Activated naive CD8-positive, alpha-beta T cell (primary cell): ENCODE results near the gene DLD.
"Not testable (repeated sequence)": the region's sequence is repeated elsewhere in the genome, so short reads cannot be mapped to it uniquely, and the experiment has no call there.

Experiments
- H3K27ac Mint-ChIP-seq: one replicate; pipeline ENCODE4 v1.8.0; 2021; ENCODE audit warnings: mixed read lengths
- H3K27me3 Mint-ChIP-seq: one replicate; pipeline ENCODE4 v1.8.0; 2021; ENCODE audit warnings: mixed read lengths
- H3K36me3 Mint-ChIP-seq: one replicate; pipeline ENCODE4 v1.8.0; 2021; ENCODE audit warnings: mixed read lengths
- H3K4me1 Mint-ChIP-seq: one replicate; pipeline ENCODE4 v1.8.0; 2021; ENCODE audit warnings: low read depth, mixed read lengths
- H3K4me3 Mint-ChIP-seq: one replicate; pipeline ENCODE4 v1.8.0; 2021; ENCODE audit warnings: mild to moderate bottlenecking, mixed read lengths
- H3K9me3 Mint-ChIP-seq: one replicate; pipeline ENCODE4 v1.8.0; 2021; ENCODE audit warnings: low read depth, mixed read lengths

Gene DLD

DNA sequence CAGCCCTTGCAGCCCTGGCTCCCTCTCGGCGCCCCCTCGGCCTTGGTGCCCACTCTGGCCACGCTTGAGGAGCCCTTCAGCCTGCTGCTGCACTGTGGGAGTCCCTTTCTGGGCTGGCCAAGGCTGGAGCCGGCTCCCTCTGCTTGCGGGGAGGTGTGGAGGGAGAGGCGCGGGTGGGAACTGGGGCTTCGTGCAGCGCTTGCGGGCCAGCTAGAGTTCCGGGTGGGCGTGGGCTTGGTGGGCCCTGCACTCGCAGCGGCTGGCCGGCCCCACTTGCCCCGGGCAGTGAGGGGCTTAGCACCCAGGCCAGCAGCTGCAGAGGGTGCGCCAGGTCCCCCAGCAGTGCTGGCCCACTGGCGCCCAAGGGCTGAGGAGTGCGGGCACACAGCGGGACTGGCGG is 3.2 kb upstream of the DLD start:
- H3K36me3 Mint-ChIP-seq, H3K4me3 Mint-ChIP-seq, H3K27me3 Mint-ChIP-seq, H3K27ac Mint-ChIP-seq, H3K9me3 Mint-ChIP-seq: not testable (repeated sequence)
- H3K4me1 Mint-ChIP-seq, result peaks cover 18% of the 10 kb centered on the region

DNA sequence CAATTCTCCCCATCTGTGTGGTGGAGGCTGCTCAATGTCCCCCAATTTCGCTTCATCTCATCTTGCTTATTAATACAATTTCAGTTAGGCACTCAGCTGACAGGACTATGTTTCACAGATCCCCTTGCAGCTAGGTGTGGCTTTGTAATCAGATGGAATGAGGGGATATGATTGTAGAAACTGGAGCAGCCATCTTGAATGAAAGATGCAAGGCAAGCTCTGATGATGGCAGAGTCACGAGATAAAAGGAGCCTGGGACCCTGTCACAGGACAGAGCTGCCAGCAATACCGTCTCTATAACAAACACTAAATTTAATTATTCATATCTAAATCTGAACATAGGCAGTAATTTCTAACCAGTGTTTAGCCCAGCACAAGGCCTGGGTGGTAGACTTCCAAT is 991 bp upstream of the DLD start:
- Mint-ChIP-seq H3K27ac (peak overlapping the region; percentile 100), H3K9me3 (no peaks in the 10 kb centered on the region), H3K4me3 (peak overlapping the region; percentile 100), H3K36me3 (peaks cover 8% of the 10 kb centered on the region), H3K4me1 (peaks cover 39% of the 10 kb centered on the region), H3K27me3 (no peaks in the 10 kb centered on the region)

DNA sequence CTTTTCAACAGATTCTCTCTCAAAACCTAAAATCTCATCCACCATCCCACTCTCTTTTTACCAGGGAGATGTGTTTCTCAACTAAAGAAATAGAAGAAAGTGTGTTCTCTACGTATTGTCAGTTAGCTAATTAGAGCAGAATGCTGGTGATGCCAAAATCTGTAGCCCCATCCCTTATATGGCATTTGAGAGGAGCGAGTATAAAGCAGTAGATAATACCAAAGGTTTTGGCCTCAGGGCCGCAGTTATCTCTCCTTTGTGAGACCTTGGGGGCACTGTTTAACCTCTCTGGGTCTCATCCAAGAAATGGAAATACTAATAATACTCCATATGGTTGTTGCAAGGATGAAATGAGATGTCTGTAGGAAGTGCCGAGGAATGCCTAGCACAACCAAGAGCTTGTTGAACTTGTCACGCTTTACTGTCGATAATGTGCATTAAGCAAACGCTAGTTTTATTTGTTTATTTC is 456 bp upstream of the DLD start:
- Mint-ChIP-seq H3K27me3 (no peaks in the 10 kb centered on the region), H3K27ac (peak overlapping the region; percentile 100), H3K4me3 (peak overlapping the region; percentile 100), H3K9me3 (no peaks in the 10 kb centered on the region), H3K4me1 (peaks cover 45% of the 10 kb centered on the region), H3K36me3 (peaks cover 11% of the 10 kb centered on the region)

DNA sequence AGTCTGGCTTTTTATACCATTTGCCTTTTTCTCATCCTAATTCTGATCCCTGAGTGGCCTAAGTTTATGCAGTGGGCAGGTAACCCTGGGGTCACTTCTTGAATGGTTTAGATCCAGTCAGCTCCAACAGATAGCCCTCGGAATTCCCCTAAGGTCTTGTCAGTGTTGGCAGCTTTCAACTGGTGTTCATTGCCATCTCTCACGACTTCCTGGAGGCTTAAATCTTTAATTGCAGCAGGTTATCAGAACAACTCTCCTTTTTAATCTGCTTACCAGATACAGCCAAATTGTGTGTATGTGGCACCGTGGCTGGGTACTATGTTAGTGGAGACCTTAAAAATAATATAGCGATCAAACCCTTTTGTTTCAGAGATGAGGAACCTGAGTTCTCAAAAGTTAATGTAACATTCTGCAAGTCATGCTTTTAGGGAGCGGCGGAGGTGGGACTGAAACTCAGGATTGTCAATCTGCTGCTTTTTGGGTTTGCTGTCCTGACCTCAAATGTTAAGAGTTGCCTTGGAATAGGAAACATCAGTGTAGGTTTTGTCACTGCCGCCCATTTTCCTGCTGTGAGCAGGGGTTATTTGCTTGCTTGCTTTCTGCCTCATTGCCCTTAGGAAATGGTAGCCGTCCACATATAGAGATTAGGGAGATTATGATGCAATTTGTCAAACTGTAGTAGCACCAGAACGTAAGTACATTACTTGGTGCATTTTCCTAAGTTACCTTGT is 818 bp downstream of the DLD start:
- Mint-ChIP-seq H3K4me1 (peaks cover 57% of the 10 kb centered on the region), H3K27me3 (no peaks in the 10 kb centered on the region), H3K4me3 (peak overlapping the region; percentile 100), H3K36me3 (peaks cover 14% of the 10 kb centered on the region), H3K9me3 (no peaks in the 10 kb centered on the region), H3K27ac (peak overlapping the region; percentile 95)

DNA sequence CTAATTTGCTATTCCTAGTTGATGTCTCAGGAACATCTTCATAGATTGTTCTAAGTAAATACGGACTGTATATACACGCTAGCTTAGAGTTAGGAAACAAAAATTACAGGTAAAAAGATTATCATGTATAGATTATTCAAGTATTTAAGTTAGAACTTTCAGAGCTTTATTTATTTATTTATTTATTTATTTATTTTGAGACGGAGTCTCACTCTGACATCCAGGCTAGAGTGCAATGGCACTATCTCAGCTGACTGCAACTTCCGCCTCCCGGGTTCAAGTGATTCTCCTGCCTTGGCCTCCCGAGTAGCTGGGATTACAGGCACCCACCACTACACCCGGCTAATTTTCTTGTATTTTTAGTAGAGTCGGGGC is 1.4 kb downstream of the DLD start:
- Mint-ChIP-seq H3K27ac (peak overlapping the region; percentile 95), H3K4me3 (peak overlapping the region; percentile 100), H3K4me1 (peaks cover 62% of the 10 kb centered on the region), H3K36me3 (peaks cover 14% of the 10 kb centered on the region)
- not testable (repeated sequence) for H3K27me3 Mint-ChIP-seq, H3K9me3 Mint-ChIP-seq

DNA sequence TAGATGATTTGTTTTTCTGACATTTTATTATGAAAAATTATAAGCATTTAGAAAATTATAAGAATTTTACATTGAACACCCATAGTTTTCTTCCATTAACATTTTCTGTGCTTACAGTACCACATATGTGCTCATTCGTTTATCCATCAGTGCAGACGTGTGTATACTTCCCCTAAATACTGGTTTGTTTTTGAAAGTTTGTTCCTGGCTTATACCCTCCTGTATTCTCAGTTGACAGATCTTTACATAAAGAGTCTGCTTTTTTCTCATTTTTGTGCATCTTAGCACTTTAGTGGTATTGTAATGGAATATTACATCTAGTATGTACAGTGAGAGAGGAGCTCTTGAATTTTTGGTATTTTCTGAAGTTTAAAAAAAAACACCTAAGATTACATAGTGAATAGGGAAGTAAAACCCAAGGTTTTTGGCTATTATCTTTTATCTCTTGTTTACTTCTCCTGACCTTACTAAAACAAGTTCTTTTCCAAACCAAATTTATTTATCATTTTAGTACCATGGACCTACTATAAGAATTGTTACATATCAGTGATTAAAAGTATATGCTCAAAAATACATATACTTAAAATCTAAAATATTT is 8.1 kb downstream of the DLD start:
- Mint-ChIP-seq H3K4me1 (peaks cover 62% of the 10 kb centered on the region), H3K27me3 (no peaks in the 10 kb centered on the region), H3K27ac (peak overlapping the region; percentile 14), H3K36me3 (peaks cover 8% of the 10 kb centered on the region), H3K4me3 (no peak overlapping the region), H3K9me3 (no peaks in the 10 kb centered on the region)

DNA sequence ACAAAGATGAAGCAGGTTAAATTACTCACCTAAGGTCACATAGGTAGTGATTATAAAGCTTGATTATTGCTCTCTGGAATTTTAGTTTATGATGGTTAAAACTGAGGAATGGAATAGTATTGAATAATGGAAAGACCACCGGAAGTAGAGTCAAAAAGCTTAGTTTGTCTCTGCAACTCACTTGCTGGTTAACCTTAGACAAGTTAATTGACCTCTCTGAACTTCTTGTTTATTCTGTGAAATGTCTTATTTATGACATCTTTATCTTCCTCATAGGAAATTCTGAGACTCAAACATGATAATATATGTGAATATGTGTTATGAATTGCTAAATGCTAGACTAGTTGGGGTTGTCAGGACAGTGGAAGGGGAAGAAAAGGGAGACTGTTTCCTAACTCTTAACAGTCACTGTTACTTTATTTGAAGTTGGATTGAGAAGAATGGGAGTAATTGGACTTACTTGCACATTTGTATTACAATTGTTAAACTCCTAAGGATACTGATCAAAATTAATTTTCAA is 9.6 kb downstream of the DLD start:
- no peak overlapping the region for H3K4me3 Mint-ChIP-seq

DNA sequence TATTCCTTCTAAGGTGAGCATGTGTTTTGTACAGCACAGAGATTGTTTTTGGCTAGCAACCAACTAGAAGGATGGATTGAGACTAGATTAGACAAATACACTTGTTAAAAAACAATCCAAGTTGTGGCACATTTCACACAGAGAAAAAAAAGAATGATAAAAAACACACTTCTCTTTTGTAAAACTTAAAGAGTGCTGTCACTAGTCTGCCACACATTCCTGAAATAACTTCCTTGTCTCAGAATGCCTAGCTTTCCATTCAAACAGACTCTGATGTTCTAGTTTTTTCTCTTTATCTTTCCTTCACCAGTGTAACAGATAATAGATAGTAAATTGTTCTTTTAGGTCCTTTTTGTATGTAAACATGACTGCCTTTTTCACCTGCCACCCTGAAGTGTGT is 11.4 kb downstream of the DLD start:
- H3K27me3 Mint-ChIP-seq, result no peaks in the 10 kb centered on the region
- no peak overlapping the region for H3K27ac Mint-ChIP-seq
- peaks cover 31% of the 10 kb centered on the region for H3K4me1 Mint-ChIP-seq
- H3K36me3 Mint-ChIP-seq, result peaks cover 9% of the 10 kb centered on the region
- no peaks in the 10 kb centered on the region for H3K9me3 Mint-ChIP-seq
- H3K4me3 Mint-ChIP-seq, result no peak overlapping the region

More for the DNA sequence above, 9.6 kb downstream of the DLD start:
- Mint-ChIP-seq H3K27ac (peak overlapping the region; percentile 2), H3K9me3 (no peaks in the 10 kb centered on the region), H3K27me3 (no peaks in the 10 kb centered on the region), H3K4me1 (peaks cover 48% of the 10 kb centered on the region), H3K36me3 (peaks cover 5% of the 10 kb centered on the region)

DNA sequence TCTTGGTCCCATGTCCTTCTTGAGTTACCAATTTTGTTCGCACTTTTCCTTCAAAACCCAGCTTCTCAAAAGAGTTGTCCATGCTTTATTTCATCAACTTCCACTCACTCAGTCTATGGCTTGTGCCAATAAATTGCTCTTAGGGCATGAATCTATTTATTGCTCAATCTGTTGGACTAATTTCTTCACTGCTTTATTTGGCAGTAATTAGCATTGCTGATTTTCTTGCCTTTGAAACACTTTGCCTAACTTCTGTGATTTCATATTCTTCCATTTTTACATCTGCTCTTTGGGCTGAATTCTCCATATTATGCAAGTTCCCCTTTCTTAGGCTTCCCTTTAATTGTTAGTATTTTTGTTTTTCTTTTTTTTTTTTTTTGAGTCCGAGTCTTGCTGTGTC is 16.8 kb downstream of the DLD start:
- Mint-ChIP-seq H3K4me1 (peaks cover 5% of the 10 kb centered on the region), H3K27ac (no peak overlapping the region), H3K36me3 (peaks cover 38% of the 10 kb centered on the region), H3K27me3 (no peaks in the 10 kb centered on the region), H3K9me3 (peaks cover 4% of the 10 kb centered on the region), H3K4me3 (no peak overlapping the region)

DNA sequence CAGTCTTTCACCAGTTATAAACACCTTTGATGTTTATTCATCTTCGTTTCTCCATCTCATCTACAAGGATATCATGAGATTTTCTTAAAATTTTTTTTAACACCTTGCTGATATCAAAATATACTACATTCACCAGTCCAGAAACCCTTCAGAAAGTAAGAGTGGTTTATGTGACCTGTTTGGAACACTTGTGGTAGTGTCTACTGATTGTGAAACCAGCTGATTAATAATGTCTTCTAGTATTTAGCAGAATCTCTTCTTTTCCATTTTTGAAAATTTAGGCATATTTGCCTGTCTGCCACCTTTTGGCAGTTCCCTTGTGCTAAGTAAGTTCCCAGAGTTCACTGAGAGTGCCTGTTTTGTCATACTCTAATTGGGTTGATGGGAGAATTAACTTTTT is 18.5 kb downstream of the DLD start:
- Mint-ChIP-seq H3K4me3 (no peak overlapping the region), H3K27me3 (no peaks in the 10 kb centered on the region), H3K36me3 (peaks cover 35% of the 10 kb centered on the region), H3K27ac (peak overlapping the region; percentile 12), H3K4me1 (peaks cover 15% of the 10 kb centered on the region), H3K9me3 (peaks cover 4% of the 10 kb centered on the region)

DNA sequence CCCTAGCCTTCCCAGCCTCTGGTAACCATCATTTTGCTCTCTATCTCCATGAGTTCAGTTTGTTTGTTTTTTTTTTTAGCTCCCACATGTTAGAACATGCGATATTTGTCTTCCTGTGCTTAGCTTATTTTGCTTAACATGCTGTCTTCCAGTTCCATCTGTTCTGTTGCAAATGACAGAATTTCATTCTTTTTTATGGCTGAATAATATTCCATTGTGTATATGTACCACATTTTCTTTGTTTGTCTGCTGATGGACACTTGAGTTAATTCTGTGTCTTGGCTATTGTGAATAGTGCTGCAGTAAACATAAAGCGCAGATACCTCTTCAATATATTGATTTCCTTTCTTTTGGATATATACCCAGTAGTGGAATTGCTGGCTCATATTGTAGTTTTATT is 21.0 kb downstream of the DLD start:
- Mint-ChIP-seq H3K27me3 (no peaks in the 10 kb centered on the region), H3K27ac (peak overlapping the region; percentile 2), H3K36me3 (peaks cover 30% of the 10 kb centered on the region), H3K4me3 (no peak overlapping the region), H3K9me3 (peaks cover 4% of the 10 kb centered on the region), H3K4me1 (peaks cover 19% of the 10 kb centered on the region)

DNA sequence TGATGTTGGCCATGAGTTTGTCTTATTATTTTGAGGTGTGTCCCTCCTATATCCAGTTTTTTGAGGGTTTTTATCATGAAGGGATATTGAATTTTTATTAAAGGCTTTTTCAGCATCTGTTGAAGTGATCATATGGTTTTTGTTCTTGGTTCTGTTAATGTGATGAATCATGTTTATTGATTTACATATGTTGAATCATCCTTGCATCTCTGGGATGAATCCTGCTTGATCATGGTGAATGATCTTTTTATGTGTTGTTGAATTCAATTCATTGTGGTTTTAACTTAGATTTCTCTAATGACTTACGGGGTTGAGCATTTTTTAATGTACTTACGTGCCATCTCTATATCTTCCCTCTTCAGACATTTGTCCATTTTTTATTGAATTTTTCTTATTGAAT is 22.9 kb downstream of the DLD start:
- H3K36me3 Mint-ChIP-seq, result peaks cover 37% of the 10 kb centered on the region

DNA sequence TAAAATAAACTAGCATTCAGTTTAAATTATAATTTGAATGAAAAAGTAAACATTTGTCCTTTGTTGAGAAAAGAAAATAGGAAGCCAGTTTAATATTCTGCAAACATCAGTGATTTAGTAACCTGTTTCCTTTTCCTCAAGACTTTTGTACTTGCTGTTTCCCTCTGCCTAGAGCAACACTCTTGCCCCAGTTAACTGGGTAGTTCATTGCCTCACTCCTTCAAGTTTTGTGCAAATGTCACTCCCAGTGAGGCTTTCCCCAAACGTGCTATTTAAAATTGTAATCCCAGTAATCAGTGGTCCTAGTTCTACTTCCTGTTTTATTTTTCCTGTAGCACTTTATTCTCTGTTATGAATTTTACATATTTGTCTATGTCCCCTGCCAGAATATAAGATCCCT is 23.8 kb downstream of the DLD start:
- no peaks in the 10 kb centered on the region for H3K27me3 Mint-ChIP-seq
- H3K27ac Mint-ChIP-seq, result no peak overlapping the region
- H3K4me3 Mint-ChIP-seq, result no peak overlapping the region
- peaks cover 4% of the 10 kb centered on the region for H3K9me3 Mint-ChIP-seq
- H3K4me1 Mint-ChIP-seq, result peaks cover 25% of the 10 kb centered on the region
- H3K36me3 Mint-ChIP-seq, result peaks cover 34% of the 10 kb centered on the region

More for the DNA sequence above, 22.9 kb downstream of the DLD start:
- Mint-ChIP-seq H3K27me3 (no peaks in the 10 kb centered on the region), H3K4me3 (no peak overlapping the region), H3K4me1 (peaks cover 22% of the 10 kb centered on the region), H3K9me3 (peaks cover 4% of the 10 kb centered on the region), H3K27ac (peak overlapping the region; percentile 47)

DNA sequence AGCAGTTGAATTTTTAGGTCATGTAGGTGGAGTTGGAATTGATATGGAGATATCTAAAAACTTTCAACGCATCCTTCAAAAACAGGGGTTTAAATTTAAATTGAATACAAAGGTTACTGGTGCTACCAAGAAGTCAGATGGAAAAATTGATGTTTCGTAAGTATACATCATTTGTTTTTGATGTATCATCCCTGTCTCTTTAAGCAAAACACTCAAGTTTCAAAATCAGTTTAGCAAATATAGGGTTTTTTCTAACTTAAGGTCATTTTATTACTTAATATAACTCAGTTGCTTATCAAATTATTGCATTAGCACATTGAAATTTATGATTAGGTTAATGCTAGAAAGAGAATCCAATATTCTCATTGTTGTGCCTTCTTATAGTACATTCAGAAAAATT is 24.6 kb downstream of the DLD start:
- Mint-ChIP-seq H3K9me3 (peaks cover 4% of the 10 kb centered on the region), H3K4me3 (no peak overlapping the region), H3K36me3 (peaks cover 31% of the 10 kb centered on the region), H3K27me3 (no peaks in the 10 kb centered on the region), H3K4me1 (peaks cover 31% of the 10 kb centered on the region), H3K27ac (no peak overlapping the region)

DNA sequence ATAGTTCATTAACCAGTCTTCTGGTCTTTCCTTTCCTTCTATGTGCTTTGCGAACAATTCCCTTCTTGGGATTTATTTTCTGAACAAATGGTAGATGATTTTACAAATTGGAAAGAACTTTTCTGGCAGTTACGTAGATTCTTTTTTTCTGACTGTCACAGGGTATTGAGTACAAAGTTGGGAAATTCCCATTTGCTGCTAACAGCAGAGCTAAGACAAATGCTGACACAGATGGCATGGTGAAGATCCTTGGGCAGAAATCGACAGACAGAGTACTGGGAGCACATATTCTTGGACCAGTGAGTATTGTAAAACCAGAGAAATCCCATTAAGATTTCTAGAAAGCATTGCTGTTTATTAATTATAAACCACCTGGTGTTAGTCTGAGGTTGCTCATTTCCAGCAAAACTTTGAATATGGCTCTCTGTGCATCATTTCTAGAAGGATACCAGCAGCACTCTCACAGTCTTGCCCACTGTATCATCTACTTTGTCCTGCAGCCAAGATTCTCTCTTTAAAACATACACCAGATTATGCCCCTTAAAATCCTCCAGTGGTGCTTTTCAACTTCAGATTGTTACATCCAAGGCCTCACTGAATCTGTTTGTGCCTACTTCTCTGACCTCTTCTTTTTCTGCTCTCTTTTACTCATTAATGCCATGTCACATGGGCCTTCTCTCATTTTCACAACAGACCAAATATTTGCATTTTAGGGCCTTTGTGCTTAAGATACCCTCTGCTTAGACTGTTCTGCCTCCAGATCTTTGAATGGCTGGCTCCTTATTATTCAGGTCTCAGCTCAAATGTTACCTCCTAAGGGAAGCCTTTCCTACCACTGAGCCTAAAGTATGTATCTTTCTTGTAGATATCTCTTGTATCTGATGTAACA is 27.0 kb downstream of the DLD start:
- Mint-ChIP-seq H3K9me3 (no peaks in the 10 kb centered on the region), H3K27ac (peak overlapping the region; percentile 43), H3K27me3 (no peaks in the 10 kb centered on the region), H3K36me3 (peaks cover 29% of the 10 kb centered on the region), H3K4me1 (peaks cover 45% of the 10 kb centered on the region), H3K4me3 (no peak overlapping the region)
